HG03196 (cell line): ENCODE results near the gene TIE1.

Experiments
- ATAC-seq: cut with Tn5 transposase; IDR thresholded peaks from one replicate; pipeline ENCODE4 v1.9.1; 2021; ENCODE audit not compliant: unreplicated experiment

TIE1 gene

DNA sequence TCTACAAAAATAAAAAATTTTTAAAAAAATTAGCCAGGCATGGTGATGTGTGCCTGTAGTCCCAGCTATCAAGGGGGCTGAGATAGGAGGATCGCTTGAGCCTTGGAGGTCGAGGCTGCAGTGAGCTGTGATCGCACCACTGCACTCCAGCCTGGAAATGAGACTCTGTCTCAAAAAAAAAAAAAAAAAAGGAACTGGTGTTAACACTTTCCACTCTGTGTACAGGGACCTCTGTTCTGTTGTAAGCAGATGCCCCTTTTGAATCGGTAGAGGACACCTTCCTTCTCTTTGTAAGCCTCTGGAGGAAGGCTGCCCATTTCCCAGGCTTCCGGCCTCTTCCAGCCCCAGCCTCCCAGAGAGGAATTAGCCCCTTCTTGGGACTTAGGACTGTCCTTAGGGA lies 8.1 kb upstream of the TIE1 start:
- no peak for ATAC-seq

GRCh38 chr1:43293176-43293575 lies 7.6 kb upstream of the TIE1 start:
- no peak for ATAC-seq

GRCh38 chr1:43293896-43294760 lies 6.7 kb upstream of the TIE1 start:
- no peak for ATAC-seq

DNA sequence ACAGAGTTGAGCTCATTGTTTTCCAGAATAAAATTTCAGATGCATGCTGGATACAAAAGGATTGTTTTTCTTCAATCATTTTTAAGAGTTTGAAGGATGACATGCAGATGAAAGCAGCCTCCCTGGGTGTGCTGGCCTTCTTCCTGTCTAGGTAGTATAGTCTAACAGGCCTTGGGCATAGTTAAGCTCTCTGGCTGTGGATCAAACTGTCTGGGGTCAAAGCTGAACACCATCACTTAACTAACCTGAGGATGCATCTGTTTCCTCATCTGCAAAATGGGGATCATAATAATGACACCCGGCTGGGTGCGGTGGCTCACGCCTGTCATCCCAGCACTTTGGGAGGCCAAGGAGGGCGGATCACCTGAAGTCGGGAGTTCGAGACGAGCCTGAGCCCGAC lies 6.0 kb upstream of the TIE1 start:
- ATAC-seq: no peak

DNA sequence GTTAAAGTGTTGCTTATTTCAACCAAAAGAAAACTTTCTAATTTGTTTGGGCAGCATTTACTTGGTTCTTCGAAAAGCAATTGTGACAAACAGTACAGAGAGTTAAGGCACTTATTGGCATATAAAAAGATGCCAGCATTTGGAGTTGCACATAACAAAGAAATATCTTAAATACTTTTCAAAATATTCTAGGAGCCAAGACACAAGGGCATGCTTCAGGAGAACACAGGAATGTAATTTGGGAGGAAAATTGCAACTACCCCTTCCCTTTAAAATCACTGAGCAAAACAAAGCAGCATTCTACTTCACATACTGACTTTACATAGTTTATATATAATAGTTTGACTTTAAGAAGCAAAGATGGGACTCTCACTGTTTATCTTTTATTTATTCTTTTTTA lies 4.6 kb upstream of the TIE1 start:
- ATAC-seq: no peak

- ATAC-seq: no peak
These were observed 2.7 kb upstream of the TIE1 start for GRCh38 chr1:43298055-43298454.

- ATAC-seq: no peak
These were observed 1.7 kb upstream of the TIE1 start for GRCh38 chr1:43299101-43299500.

- no peak for ATAC-seq
These were observed 1.4 kb downstream of the TIE1 start for GRCh38 chr1:43302201-43302600.

DNA sequence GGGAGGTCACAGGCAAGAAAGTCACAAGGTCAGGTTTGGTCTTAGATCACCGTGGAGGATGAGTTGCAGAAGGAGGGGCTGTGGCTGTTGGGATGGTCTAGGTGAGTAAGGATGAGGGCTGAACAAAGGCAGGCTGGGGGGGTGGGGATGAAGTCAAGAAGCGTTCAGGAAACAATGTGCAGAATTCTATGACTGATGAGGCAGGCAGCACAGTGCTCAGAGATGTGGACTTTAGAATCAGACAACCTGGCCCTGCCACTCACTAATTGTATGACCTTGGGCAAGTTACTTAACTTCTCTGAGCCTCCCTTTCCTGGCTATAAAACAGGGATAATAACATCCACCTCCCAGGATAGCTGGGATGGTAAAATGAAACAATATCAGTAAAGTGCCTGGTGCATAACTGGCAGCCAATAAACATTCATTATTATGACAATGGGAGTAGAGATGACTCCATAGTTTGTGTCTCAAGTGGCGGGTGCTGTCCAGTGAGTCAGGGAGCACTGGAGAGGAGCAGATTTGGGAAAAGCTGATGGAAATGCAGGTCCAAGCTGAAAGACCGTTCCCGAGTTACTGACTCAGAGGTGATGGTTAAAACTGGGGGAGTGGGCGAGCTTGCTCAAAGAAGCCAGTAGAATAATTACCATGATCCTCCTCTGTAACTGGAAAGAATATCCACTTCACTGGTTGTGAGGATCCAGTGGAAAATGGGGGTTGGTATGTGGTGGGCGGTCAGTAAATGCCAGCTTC lies 2.1 kb downstream of the TIE1 start:
- ATAC-seq: no peak

DNA sequence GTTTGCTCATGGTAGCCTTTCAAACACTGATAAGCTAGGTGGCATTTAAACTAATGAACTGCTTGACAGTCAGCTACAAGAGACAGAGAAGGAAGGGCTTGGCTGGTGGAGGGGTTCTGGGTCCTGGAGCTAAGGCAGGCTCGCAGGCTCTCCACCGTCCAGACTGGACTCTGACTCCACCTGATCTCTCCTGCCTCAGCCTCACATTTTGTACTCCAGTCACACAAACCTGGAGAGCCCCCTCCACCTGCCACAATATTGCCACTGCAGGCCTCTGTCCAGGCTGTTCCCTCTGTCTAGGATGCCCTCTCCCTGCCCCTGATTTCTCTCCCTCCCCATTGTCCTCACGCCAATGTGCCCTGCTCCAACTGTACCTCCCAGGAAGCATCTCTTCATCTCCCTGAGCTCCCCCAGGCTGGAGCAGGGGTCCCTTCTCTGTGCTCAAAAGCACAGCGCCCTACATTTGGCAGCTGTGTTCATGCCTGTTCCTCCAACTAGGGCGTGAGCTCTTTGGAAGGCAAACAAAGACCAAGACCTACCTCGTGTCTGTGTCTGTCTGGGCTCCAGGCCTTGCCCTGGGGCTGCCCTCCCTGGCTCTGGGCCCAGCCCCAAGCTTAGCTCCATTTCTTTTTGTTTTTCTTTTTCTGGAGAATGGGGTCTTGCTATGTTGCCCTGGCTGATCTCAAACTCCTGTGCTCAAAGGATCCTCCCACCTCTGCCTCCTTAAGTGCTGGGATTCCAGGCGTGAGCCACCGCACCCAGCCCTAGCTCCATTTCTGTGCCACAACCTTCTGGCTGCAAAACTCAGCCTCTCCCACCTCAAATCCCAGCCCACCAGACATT lies 2.9 kb downstream of the TIE1 start:
- ATAC-seq: no peak

DNA sequence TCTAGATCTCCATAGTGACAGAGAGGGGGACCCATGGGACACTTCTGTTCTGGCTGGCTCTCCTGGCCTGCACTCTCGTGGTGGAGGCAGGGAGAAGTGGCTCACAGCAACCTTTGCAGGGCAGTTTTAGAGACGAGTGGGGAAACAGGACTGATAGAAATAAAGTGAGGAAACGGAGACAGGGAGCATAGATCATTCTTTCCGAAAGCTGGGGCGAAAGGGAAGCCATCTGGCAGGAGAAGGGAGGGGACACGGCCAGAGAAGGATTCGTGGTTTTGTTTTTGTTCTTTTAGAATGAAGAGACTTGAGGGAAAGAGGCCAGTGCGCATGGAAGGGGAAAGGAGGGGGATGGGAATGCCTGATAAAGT lies 3.5 kb downstream of the TIE1 start:
- ATAC-seq: no peak

- ATAC-seq: no peak
These were observed 4.1 kb downstream of the TIE1 start for GRCh38 chr1:43304771-43305300.

DNA sequence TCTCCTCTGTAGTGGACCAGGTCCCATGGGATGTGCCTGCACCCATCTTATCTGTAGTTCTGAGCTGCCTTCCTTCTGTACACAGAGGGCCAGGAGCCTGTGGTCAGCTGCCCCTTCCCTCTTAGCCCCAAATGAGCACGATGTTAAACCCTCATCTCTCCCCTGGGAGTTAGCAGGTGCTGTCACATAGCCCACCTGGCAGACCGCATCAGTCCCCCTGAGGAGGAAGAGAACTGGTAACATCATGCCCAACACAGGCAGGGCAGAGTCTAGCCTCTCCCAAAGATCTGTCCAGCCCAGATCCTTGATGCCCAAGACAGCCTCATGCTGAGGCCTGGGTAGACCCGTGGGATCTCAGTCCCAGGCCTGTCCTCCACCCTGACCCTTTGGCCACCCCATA lies 4.7 kb downstream of the TIE1 start:
- no peak for ATAC-seq

DNA sequence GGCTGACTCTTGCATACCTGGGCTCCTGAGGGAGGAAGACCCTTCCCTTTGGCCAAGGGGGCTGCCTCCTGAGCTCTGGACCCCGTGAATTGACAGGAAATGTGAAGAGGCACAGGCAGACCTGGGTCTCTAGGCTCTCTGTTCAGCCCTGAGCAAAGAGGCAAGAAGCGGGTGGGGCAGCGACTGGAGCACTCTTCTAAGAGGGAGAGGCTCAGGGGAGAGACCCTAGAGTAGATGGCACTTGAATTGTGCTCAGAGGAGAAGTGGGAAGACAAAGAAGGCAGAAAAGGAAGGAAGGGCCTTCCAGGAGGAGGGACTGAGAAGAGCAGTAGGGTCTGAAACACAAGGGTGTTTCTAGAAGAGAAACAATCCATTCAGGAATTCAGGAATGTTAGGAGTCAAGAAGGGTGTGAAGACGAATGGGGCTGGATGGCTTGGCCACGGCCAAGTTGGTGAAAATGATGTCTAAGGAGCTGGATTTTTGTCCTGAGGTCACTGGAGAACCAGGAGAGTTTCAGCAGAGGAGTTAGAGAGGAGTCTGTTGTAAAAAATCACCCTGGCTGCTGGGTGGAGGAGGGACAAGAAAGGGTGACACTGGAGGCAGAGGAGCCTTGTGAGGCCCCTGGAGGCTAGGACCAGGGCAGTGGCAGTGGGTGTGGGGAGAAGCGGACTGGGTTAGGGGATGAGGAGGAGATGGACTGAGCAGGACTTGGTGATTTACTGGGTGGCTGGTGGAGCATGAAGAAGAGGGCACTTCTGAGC lies 5.3 kb downstream of the TIE1 start:
- no peak for ATAC-seq

GRCh38 chr1:43306688-43307457 lies 6.1 kb downstream of the TIE1 start:
- ATAC-seq: no peak

DNA sequence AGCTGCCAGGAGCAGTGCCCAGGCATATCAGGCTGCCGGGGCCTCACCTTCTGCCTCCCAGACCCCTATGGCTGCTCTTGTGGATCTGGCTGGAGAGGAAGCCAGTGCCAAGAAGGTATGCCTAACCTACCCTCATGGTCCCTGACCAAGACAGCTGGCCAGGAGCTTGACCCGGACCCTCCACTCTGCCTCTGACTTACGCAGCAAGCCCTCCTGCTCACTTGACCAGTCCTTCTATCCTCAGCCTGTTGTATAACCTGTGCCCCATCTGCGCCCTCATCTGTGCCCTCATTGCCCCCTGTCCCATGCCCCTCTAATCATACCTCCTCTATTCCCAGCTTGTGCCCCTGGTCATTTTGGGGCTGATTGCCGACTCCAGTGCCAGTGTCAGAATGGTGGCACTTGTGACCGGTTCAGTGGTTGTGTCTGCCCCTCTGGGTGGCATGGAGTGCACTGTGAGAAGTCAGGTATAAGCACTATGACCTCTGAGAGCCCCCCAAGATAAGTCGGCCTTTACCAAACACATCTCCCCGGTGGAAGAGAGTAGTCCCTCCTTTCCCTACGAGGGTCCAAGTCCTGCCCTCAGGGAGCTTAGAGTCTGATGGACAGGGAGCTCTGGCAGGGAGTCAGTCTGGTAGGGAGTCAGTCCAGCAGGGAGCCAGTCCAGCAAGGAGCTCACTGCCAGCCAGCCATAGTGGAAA lies 6.8 kb downstream of the TIE1 start:
- ATAC-seq: no peak

- no peak for ATAC-seq
These were observed 8.0 kb downstream of the TIE1 start for GRCh38 chr1:43308635-43309404.

- ATAC-seq: no peak
These were observed 8.7 kb downstream of the TIE1 start for GRCh38 chr1:43309405-43310025.
